K562 (cell line): ENCODE results near the gene TCF3. TPM values are rescaled to one million over a fixed set of nuclear protein-coding genes. Genes with fewer than 3 reads are reported as not detected.
A peak's percentile ranks its signal among the peaks of the same experiment; 100 is the strongest.

Experiments
- BRD4 ChIP-seq: fragments of 200-600 bp; sonication (generic); IDR thresholded peaks from 2 replicates; pipeline ENCODE4 v1.6.1; 2017; ENCODE audit warnings: inconsistent platforms
- CC2D1A ChIP-seq: fragments of 450-650 bp; IDR thresholded peaks from 2 replicates; pipeline ENCODE4 v1.6.1; 2017; ENCODE audit warnings: mild to moderate bottlenecking
- CEBPB ChIP-seq: fragments of 450-650 bp; IDR thresholded peaks from 2 replicates; pipeline ENCODE4 v1.6.1; 2016; ENCODE audit warnings: missing genetic modification characterization, missing compliant biosample characterization
- CEBPZ ChIP-seq: fragments of 150-350 bp; IDR thresholded peaks from 2 replicates; pipeline ENCODE4 v1.6.1; 2014; ENCODE audit warnings: low read depth, mild to moderate bottlenecking, low read length, borderline replicate concordance
- ELK1 ChIP-seq: sonication (generic); formaldehyde crosslinking; IDR thresholded peaks from 2 replicates; pipeline ENCODE4 v1.8.1; 2022; ENCODE audit warnings: missing genetic modification reagents
- FOXM1 ChIP-seq, 2 experiments: fragments of 450-650 bp in 1 of 2; sonication (generic) in 1 of 2; formaldehyde crosslinking in 1 of 2; IDR thresholded peaks; 2 replicates each; pipeline versions ENCODE4 v1.6.1 to v1.9.0; 2017 to 2022; ENCODE audit warnings: low read depth in 2 of 2, mild to moderate bottlenecking in 2 of 2, missing genetic modification reagents in 1 of 2, moderate library complexity in 1 of 2
- GTF2A2 ChIP-seq: IDR thresholded peaks from 2 replicates; pipeline ENCODE4 v1.6.1; 2016; ENCODE audit warnings: mild to moderate bottlenecking, missing genetic modification characterization, missing compliant biosample characterization
- HDGF ChIP-seq: fragments of 450-650 bp; IDR thresholded peaks from 2 replicates; pipeline ENCODE4 v1.6.1; 2016
- HNRNPLL ChIP-seq: fragments of 200-400 bp; formaldehyde crosslinking; IDR thresholded peaks from 2 replicates; pipeline ENCODE4 v1.6.1; 2017; ENCODE audit warnings: low read length, low read depth, mild to moderate bottlenecking; ENCODE audit not compliant: poor library complexity, severe bottlenecking
- KDM4B ChIP-seq, 2 experiments: fragments of 450-650 bp in 1 of 2; sonication (generic) in 1 of 2; IDR thresholded peaks; 2 replicates each; pipeline ENCODE4 v1.6.1; 2016 to 2017; ENCODE audit warnings: borderline replicate concordance in 2 of 2, antibody characterized with exemption in 1 of 2, low read depth in 1 of 2, mild to moderate bottlenecking in 1 of 2
- KLF6 ChIP-seq: fragments of 250-450 bp; sonication (Bioruptor Pico); IDR thresholded peaks from 2 replicates; pipeline ENCODE4 v1.4.0; 2020; ENCODE audit warnings: mild to moderate bottlenecking, moderate library complexity, borderline replicate concordance
- LARP7 ChIP-seq: fragments of 450-650 bp; IDR thresholded peaks from 2 replicates; pipeline ENCODE4 v1.6.1; 2016
- POLR2B ChIP-seq: fragments of 450-650 bp; IDR thresholded peaks from 2 replicates; pipeline ENCODE4 v1.6.1; 2018; ENCODE audit warnings: low read depth; ENCODE audit not compliant: partially characterized antibody
- RNF219 ChIP-seq: fragments of 250-450 bp; sonication (Bioruptor Pico); IDR thresholded peaks from 2 replicates; pipeline ENCODE4 v1.5.0; 2022; ENCODE audit warnings: mild to moderate bottlenecking
- STAG1 ChIP-seq: sonication (generic); formaldehyde crosslinking; IDR thresholded peaks from 2 replicates; pipeline ENCODE4 v1.5.0; 2020; ENCODE audit warnings: missing genetic modification reagents, borderline replicate concordance
- STAT5A ChIP-seq: IDR thresholded peaks from 2 replicates; pipeline ENCODE4 v1.6.1; 2012; ENCODE audit warnings: low read length, inconsistent platforms, borderline replicate concordance
- THRA ChIP-seq: fragments of 450-650 bp; IDR thresholded peaks from 2 replicates; pipeline ENCODE4 v1.6.1; 2017; ENCODE audit warnings: mild to moderate bottlenecking, moderate library complexity
- ZNF431 ChIP-seq: sonication (generic); formaldehyde crosslinking; IDR thresholded peaks from 2 replicates; pipeline ENCODE4 v1.8.0; 2022; ENCODE audit warnings: mild to moderate bottlenecking, missing genetic modification reagents
- ZNF444 ChIP-seq: fragments of 250-450 bp; sonication (Bioruptor Pico); IDR thresholded peaks from 2 replicates; pipeline ENCODE4 v1.4.0; 2020; ENCODE audit warnings: mild to moderate bottlenecking, moderate library complexity
- ZNF57 ChIP-seq: fragments of 450-650 bp; formaldehyde crosslinking; IDR thresholded peaks from 2 replicates; pipeline ENCODE4 v1.4.0; 2020; ENCODE audit warnings: mild to moderate bottlenecking, moderate library complexity
- ZNF696 ChIP-seq: fragments of 250-450 bp; sonication (Bioruptor Pico); conservative IDR thresholded peaks from 2 replicates; pipeline ENCODE4 v1.4.0; 2020; ENCODE audit warnings: mild to moderate bottlenecking, moderate library complexity
- polyA plus RNA-seq, 8 experiments: library from polyadenylated mRNA; depleted of rRNA in 4 of 8; stranded (reverse) in 5 of 8; unstranded in 3 of 8; fragments of >200 nt; fragmentation: Nextera tagmentation in 2 of 8; fragmentation: Illumina TruSeq in 1 of 8; extraction: Ambion mirVana in 2 of 8; extraction: Trizol in 1 of 8; gene quantifications; 2 replicates each; pipeline versions ENCODE4 v1.2.1 to v1.2.3, GENCODE V29; 2011 to 2014; ENCODE audit warnings: inconsistent platforms in 1 of 8, missing spikeins in 1 of 8
- total RNA-seq, 7 experiments: library from RNA; depleted of rRNA in 6 of 7; stranded (reverse); fragments of >200 nt in 6 of 7; fragmentation: Illumina TruSeq in 2 of 7; extraction: Trizol in 2 of 7; gene quantifications; 2 replicates each; pipeline versions ENCODE4 v1.2.1 to v1.2.3, GENCODE V29; 2011 to 2021; ENCODE audit warnings: low replicate concordance in 1 of 7

The TCF3 gene
- total and polyA plus RNA-seq, 9 of the 15 experiments (the other 6 are each of a cell fraction or from before 2014, with no cell fraction given): 5.6 to 259 (median 84.0) TPM

- TF ChIP-seq KLF6 (CRISPR knock-in tag) (no peak), ZNF696 (CRISPR knock-in tag) (no peak), HNRNPLL (peak; percentile 40), ZNF431 (no peak), ZNF57 (CRISPR knock-in tag) (no peak), CEBPZ (no peak), FOXM1 (IDR thresholded peaks at IDR 0.05; ENCODE audit: low read depth) (no peak), FOXM1 (CRISPR knock-in tag; IDR thresholded peaks at IDR 0.05; ENCODE audit: low read depth) (no peak), BRD4 (peak; percentile 52; the same call in 1 of the 2 replicates), LARP7 (no peak), POLR2B (peak; percentile 80), GTF2A2 (tag) (no peak), CEBPB (tag) (no peak), CC2D1A (no peak), STAG1 (CRISPR knock-in tag) (no peak), THRA (no peak), ZNF444 (CRISPR knock-in tag) (0 out of 2 replicates have a peak, but pooled peaks have one; percentile 38), KDM4B (IDR thresholded peaks at IDR 0.05; ENCODE audit: borderline replicate concordance in 2 of 2, low read depth in 1 of 2) (no peak), RNF219 (CRISPR knock-in tag) (no peak), HDGF (no peak), STAT5A (no peak), ELK1 (CRISPR knock-in tag) (no peak)
Observed at GRCh38 chr19:1592024-1592754, 60.2 kb downstream of the TCF3 start (continued).
